Lower lobe of right lung (tissue), 2 donors: ENCODE measurements around the gene FANCC. TPM values are rescaled to one million over a fixed set of nuclear protein-coding genes. Genes with fewer than 3 reads are reported as not detected.

Experiments used
- ATAC-seq, 2 donors: fragments of 200-7000 bp; cut with Tn5 transposase; one replicate each; pipeline ENCODE4 v1.9.1; 2020 to 2022; ENCODE audit warnings: mild to moderate bottlenecking in 2 of 2, moderate library complexity in 2 of 2
- DNase-seq: peaks from one replicate; pipeline ENCODE4 v3.0.0-alpha.2; 2020
- H3K27ac ChIP-seq: fragments of 200-600 bp; one replicate; pipeline ENCODE4 v1.8.0; 2022
- H3K27me3 ChIP-seq: fragments of 200-600 bp; one replicate; pipeline ENCODE4 v1.8.0; 2022; ENCODE audit warnings: low read depth
- H3K36me3 ChIP-seq: fragments of 200-600 bp; one replicate; pipeline ENCODE4 v1.8.0; 2022; ENCODE audit warnings: mild to moderate bottlenecking
- H3K4me1 ChIP-seq: fragments of 200-600 bp; one replicate; pipeline ENCODE4 v1.8.0; 2022
- H3K4me3 ChIP-seq: fragments of 200-600 bp; one replicate; pipeline ENCODE4 v1.8.0; 2022; ENCODE audit warnings: mild to moderate bottlenecking
- H3K9me3 ChIP-seq: fragments of 200-600 bp; one replicate; pipeline ENCODE4 v1.8.0; 2022
- intact Hi-C: fragments of 100-400 bp; cut with DNase I; formaldehyde crosslinking; loops from one replicate; pipeline ENCODE4 v1.11.0; 2022
- total RNA-seq: library from RNA; stranded (reverse); fragmentation: NEBNext Ultra II Directional; extraction: Animal tissue kit (Norgen Biotek cat#: 25700); gene quantifications from one replicate; pipeline ENCODE4 v1.2.1, GENCODE V29; 2021
- TF ChIP-seq, protein P1 (sequence below): fragments of 200-600 bp; IDR thresholded peaks from one replicate; pipeline ENCODE4 v1.8.0; 2022; ENCODE audit warnings: antibody characterized with exemption, mild to moderate bottlenecking
- donor health status: DM: no; HTN: yes; CAD: no; lungs with severe emphysema.

The FANCC gene
- total RNA-seq, 1 donor from 2014 or later: 11.3 TPM

DNA sequence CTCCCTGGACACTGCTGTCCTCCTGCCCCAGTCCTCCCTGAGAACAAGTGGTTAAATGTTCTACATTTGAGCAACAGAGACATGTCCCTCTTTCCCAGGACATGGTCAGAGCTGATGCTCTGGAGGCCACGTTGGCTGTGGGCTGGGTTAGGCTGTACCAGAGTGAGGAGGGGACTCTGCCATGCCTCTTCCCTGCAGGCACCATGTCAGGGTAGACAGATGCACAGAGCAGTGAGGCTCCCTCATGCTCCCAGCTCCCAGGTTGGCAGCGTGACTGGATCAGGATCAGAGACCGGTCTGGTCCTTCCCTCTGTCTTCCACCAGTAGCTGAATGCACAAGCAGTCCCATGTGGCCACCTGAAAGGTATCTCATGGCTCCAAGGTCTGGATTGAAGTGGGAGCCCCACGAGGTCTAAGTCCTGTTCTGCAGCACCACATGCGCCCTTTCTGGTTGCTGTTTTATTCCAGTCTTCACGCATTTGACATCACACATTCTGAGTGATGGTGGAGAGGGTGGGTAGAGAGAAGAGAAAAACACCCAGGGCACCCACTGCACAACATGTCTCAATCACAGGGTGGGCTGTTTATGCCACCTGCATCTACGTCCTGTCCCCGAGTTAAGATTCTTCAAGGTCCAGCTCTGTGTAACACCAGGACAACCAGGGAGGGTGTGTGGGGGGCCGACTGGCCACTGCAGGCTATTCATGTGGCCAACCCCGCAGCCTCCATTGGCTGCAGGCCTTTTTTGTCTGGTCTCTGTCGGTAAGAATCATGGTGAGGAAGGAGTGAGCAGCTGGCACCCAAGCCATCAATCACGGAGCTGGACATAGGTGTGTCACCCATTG is 204.9 kb downstream of the FANCC start:
- intact Hi-C loops: no loop called here
- Histone ChIP-seq H3K27me3 (no peaks in the 10 kb centered on the region), H3K27ac (no peak overlapping the region), H3K36me3 (peaks cover 40% of the 10 kb centered on the region), H3K9me3 (no peaks in the 10 kb centered on the region), H3K4me1 (peaks cover 8% of the 10 kb centered on the region), H3K4me3 (no peak overlapping the region)
- DNase-seq (peak; percentile 25), ATAC-seq (no peak)
- TF ChIP-seq, protein P1, sequence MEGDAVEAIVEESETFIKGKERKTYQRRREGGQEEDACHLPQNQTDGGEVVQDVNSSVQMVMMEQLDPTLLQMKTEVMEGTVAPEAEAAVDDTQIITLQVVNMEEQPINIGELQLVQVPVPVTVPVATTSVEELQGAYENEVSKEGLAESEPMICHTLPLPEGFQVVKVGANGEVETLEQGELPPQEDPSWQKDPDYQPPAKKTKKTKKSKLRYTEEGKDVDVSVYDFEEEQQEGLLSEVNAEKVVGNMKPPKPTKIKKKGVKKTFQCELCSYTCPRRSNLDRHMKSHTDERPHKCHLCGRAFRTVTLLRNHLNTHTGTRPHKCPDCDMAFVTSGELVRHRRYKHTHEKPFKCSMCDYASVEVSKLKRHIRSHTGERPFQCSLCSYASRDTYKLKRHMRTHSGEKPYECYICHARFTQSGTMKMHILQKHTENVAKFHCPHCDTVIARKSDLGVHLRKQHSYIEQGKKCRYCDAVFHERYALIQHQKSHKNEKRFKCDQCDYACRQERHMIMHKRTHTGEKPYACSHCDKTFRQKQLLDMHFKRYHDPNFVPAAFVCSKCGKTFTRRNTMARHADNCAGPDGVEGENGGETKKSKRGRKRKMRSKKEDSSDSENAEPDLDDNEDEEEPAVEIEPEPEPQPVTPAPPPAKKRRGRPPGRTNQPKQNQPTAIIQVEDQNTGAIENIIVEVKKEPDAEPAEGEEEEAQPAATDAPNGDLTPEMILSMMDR: no peak

DNA sequence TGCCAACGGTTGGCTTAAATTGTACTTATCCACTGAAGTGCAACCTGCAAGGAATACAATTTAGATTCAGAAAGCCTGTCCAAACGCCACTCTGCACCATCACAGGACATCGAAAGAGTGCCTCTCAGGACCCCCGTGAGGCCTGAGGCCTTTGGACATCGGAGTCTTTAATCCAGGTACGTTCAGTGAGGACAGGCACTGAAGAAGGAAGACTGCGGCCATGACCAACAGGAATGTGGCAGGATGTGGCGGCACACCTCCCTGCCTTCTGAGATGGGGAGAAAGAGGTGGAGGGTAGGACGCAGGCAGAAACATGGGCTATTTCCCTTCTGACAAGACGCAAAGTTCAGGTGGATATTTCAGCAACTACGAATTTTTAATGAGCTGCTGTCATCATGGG is 205.8 kb downstream of the FANCC start:
- H3K4me1 ChIP-seq: peaks cover 6% of the 10 kb centered on the region
- DNase-seq (no peak), ATAC-seq (no peak)
- no peak overlapping the region for H3K27ac ChIP-seq
- H3K9me3 ChIP-seq: no peaks in the 10 kb centered on the region
- no peak overlapping the region for H3K4me3 ChIP-seq
- intact Hi-C loops: no loop called here
- H3K36me3 ChIP-seq: peaks cover 50% of the 10 kb centered on the region
- TF ChIP-seq, protein P1: no peak
- H3K27me3 ChIP-seq: no peaks in the 10 kb centered on the region

DNA sequence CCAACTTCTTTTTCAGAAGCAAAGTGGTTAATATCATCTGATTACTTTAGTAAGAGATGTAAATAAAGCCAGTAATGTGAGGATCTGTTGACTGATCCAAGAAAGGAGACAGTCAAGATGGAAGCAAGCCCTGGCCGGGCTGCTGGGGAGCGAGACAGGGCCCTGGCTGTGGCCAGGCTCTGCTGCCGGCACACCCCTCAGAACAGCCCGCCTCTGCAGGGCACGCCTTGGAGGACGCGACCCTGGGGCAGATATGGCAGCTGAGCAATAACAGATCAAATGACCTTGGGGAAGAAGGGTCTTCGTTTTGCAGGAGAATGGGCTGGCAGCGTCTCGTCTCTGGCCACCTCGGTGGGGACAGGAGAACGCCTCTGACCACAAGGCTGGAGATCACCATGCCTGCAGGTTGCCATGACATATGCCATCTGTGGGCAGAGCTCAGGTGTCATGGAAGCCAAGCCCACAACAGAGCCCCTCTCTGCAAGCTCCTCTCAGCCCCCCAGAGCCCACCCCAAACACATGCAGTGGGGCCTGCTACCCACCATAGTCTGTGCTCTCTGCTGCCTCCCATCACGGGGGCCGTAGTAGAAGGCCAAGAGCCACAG is 206.5 kb downstream of the FANCC start:
- Histone ChIP-seq H3K27me3 (no peaks in the 10 kb centered on the region), H3K36me3 (peaks cover 53% of the 10 kb centered on the region), H3K27ac (no peak overlapping the region), H3K9me3 (no peaks in the 10 kb centered on the region), H3K4me1 (no peaks in the 10 kb centered on the region), H3K4me3 (no peak overlapping the region)
- peak; percentile 24 for DNase-seq
- intact Hi-C loops: no loop called here
- TF ChIP-seq, protein P1: no peak
- no peak for ATAC-seq

DNA sequence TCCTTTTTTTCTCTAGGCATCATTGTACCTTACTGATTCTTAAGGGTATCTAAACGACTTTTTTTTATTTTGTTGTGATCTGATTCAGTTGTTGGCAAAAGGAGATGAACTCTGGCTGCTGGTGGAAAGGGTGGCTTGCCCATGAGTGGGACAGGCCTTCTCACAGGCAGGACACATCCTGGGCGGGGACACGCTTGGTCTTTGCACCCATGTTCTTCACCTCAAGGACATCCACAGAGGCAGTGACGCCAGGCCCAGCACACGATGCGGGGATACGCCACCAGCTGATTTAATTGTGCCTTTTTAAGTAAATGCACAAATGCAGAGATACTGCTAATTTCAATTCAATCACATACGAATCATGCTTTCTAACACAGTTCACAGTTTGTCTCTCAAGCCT is 208.1 kb downstream of the FANCC start:
- H3K27me3 ChIP-seq: no peaks in the 10 kb centered on the region
- H3K4me1 ChIP-seq: no peaks in the 10 kb centered on the region
- H3K9me3 ChIP-seq: no peaks in the 10 kb centered on the region
- ATAC-seq: no peak
- DNase-seq: peak; percentile 23
- peaks cover 59% of the 10 kb centered on the region for H3K36me3 ChIP-seq
- H3K27ac ChIP-seq: no peak overlapping the region
- TF ChIP-seq, protein P1: no peak
- intact Hi-C loops: no loop called here
- H3K4me3 ChIP-seq: no peak overlapping the region

DNA sequence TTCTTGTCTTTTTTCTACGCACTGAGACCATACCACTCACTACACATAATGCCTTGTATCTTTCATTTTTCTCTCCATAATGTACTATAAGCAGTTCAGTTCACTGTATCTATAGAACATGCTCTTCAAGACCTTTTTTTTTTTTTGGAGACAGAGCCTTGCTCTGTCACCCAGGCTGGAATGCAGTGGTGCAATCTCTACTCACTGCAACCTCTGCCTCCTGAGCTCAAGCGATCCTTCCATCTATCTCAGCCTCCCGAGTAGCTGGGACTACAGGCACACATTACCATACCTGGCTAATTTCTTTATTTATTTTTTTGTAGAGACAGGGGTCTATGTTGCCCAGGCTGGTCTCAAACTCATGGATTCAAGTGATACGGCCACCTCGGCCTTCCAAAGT is 208.7 kb downstream of the FANCC start:
- Histone ChIP-seq H3K9me3 (no peaks in the 10 kb centered on the region), H3K4me1 (no peaks in the 10 kb centered on the region), H3K4me3 (no peak overlapping the region), H3K36me3 (peaks cover 59% of the 10 kb centered on the region), H3K27me3 (no peaks in the 10 kb centered on the region), H3K27ac (no peak overlapping the region)
- ATAC-seq (no peak), DNase-seq (no peak)
- intact Hi-C loops: no loop called here
- TF ChIP-seq, protein P1: no peak
